GM21717 (cell line): ENCODE results near the gene WNK2.

Experiments
- ATAC-seq: cut with Tn5 transposase; IDR thresholded peaks from one replicate; pipeline ENCODE4 v1.9.1; 2021; ENCODE audit warnings: mild to moderate bottlenecking, moderate library complexity; ENCODE audit not compliant: unreplicated experiment

The WNK2 gene

DNA sequence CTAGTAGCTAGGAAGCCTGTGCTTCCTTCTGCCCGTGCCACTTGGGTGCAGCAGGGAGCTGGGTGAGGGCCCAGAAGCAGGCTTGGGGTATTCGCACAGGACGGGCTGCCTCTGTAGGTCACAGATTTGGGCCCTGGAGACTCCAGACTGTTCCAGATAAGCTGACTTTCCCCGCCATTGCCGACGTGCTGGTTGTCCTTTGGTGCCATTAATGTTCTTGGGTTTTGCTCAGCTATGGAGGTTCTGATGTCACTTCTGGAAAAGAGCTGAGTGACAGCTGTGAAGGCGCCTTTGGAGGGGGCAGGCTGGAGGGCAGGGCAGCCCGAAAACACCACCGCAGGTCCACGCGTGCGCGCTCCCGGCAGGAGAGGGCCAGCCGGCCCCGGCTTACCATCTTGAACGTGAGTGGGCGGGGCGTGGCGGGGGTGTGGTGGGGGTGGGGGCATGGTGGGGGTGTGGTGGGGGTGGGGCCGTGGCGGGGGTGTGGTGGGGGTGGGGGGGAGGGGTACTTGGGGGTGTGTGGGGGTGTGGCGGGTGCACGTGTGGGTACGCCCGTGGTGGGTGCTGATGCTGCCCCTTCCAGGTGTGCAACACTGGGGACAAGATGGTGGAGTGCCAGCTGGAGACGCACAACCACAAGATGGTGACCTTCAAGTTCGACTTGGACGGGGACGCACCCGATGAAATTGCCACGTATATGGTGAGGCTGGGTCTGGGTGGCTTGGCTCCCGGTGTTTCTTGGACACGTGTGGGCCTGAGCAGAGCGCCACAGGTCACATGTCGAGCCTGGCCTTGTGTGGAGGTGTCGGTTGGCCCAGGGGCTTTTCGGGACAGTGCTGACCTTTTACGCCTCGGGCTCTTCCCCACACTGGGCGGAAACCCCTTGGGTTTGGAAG is 79.6 kb downstream of the WNK2 start:
- ATAC-seq: no peak

DNA sequence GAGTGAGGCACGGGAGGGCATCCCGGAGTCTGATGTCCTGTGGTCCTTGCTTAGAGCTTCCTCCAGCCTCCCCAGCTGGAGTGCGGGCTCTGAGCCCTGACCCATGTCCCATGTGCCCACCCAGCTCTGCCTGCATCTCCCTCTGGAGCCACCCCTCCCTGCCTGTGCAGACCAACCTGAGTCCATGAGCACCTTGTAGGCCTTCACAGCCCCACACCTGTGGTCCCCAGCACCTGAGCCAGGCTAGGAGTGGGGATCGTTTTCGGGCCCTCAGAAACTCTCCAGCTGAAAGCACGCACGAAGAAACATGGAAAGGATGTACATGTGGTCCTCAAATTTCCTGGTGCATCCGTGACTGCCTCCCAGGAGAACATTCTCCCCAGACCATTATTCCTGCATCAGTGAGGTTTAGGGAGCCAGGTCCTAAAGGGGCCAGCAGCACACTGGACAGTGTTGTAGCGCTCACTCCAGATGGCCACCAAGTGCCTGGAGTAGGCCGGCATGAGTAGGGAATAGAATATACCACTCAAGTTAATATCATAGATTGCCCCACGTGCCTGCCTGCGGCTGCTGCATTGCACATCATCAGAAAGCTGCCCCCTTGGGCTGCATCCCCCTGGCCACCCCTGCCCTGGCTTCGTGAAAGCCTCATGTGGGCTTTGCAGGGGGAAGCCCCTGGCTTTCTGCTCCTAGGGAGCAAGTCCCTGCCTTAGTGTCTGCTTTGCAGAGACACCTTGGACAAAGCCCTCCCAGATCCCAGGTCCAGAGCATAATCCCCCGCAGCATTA is 80.6 kb downstream of the WNK2 start:
- no peak for ATAC-seq

DNA sequence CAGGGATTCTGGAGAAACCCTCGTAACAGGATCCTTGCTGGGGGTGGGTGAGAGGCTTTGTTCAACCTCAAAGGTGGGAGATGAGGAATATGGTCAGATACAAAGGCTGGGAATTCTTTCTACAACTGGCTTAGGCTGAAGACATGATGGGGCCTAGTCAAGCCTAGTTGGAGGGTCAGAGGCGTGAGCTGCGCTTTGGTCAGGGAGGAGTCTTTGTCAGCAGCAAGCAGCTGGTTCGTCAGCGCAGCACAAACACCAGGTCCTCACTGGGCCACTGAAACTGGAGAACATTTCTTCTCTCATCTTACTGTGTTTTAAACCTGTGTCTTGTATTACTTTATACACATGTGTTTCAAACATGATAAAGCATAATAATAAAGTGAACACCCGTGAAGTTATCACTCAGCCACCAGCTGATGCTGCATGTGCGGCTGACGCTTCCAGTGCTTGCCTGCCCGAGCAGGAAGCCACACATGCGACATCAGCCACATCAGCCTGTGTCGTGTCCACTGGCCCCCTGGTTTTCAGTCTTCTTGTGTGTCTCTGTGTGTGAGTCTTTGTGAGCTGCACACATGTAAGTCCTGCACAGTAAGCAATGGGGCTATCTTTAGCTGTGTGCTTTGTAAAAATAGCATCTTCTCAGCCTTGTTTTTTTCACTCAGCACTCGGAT is 81.5 kb downstream of the WNK2 start:
- ATAC-seq: no peak

DNA sequence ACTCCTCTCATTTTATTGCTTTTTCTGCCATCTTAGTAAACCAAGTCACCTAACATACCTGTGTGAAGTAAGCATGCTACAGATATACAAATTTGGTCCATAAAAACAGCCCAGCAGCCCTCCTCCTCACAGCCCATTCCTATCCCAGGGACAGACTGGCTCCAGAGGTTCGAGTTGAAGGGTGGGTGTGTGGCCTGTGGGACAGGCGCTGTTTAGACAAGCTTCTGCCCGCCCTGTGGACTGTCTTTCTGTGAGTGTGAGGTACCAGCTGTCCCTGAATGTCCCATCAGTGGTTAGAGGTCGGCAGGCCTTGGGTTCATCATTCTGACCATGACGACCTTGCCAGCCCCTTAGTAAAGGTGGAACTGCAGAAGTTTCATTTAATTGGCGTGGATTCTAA is 82.0 kb downstream of the WNK2 start:
- ATAC-seq: no peak

DNA sequence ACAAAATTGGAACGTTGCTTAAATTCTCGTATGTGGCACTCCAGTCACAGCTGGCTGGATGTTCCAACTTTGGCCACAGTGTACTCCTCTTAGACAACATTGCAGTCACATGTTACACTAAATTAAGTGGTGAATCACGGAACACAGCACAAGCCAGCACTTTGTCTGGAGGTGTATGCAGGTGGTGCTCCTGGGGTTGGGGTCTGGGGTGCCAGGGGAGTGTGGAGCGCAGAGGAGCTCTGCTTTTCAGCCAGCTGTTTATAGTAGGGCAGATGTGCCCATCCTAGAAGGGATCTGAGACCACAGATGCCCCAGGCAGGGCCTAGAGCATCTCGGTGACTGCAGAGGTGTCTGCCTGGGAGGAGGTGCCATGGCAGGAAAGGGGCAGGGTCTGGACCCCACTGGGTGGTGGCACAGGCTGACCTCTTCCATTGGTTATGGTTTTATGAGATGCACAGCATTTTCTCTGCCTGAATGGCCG is 82.6 kb downstream of the WNK2 start:
- ATAC-seq: no peak

DNA sequence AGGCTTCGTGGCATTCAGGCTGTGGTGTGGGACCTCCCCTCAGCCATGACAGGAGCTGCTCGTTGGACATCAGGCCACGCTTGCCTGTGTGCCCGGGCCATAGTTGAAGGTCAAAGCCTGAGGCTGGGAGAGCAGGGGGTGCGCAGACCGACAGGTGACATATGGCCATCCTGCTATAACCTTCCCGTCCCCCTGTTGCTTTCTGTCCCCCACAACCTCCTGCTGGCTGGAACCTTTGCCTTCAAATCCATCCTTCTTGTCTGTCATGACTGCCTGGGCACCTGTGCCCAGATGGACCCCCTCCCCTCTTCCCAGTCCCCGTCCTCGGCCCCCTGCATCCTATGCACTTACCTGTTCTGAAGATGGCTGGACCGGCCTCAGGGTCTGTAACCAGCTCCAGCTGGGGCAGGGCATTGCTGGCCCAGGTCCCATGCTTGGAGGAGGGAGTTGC is 83.2 kb downstream of the WNK2 start:
- ATAC-seq: no peak

DNA sequence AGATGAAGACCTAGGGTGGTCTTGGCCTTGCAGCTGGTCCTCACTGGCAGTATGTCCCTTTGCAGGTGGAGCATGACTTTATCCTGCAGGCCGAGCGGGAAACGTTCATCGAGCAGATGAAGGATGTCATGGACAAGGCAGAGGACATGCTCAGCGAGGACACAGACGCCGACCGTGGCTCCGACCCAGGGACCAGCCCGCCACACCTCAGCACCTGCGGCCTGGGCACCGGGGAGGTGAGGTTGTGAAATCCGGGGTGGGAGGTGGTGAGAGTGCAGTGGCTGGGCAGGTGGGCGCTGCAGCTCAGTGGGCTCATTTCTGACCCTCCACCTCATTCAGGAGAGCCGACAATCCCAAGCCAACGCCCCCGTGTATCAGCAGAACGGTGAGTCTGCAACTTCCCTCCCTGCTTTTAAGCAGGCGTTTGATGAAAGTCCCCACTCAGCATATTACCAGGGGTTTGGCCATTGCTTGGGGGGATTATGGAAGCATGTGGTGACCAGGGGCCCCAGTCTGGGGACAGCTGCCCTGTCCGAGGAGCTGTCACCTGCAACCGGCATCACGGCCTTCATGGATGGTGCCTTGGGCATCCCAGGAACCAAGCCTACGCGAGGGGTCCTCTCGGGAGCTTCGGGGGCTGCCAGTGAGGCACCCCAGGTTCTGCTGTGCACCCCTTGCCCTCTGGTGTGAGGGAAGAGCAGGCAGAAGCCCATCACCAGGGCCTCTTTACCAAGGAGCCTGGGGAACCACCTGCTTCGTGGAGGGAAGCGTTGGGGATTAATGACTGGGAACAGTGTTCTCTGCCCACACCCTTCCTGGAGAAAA is 84.0 kb downstream of the WNK2 start:
- no peak for ATAC-seq

DNA sequence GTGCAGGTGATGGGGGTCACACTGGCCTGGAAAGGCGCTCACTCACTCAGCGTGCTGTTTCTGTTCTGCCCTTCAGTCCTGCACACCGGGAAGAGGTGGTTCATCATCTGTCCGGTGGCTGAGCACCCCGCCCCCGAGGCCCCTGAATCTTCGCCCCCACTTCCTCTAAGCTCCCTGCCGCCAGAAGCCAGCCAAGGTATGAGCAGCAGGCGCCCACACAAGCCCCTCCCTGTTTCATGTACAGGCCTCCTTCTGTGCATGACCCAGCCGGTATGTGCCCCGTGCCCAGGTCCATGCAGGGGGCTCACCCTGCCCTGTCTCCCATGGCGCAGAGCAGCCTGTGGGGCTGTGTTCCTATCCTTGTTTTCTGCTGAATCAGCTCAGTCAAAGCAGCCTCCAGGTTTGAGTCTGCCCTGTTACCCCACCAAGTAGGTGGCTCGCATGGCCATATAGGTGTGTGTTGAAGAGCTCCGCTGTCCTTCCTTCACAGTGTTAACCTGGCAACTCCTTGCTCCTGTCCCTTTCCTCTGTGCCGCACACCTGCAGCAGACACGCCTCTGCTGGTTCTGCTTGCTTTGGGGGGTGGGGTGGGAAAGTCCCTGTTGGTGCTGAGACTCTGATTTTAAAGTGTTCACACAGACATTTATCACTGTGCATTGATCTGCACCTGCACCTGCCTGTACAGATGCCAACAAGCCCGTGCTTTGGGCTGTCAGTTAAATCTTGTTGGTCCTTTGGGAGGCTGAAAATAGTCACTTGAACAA is 84.8 kb downstream of the WNK2 start:
- no peak for ATAC-seq

DNA sequence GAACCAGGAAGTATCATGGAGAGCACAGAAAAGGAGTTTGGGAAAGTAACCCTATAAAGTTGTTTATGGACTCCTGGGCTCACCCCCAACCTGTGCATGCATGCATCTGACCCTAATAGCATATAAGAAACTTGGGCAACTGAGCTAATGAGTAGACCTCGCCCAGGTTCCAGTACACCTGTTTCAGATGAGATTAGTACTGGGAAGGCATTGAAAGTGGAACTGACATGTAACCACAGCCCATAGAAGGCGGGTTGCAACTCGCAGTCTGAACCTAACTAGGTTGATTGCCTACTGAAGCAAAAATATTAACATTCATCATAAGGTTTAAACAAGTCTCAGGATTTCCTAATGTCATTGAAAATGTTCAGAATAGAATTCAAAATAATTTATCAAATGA is 87.0 kb downstream of the WNK2 start:
- no peak for ATAC-seq

DNA sequence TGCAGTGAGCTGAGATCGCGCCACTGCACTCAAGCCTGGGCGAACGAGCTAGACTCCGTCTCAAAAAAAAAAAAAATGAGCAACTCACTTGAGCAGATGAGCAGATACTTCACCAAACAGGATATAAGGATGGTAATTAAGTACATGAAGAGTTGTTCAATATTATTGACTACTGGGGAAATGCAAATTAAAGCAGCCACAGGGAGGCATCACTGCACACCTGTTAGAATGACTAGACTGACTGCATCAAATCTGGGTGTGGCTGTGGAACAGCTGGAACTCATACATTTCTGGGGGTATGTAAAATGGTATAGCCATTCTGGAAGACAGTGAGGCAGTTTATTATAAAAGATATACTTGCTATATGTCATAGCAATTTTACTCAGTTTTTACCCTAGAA is 93.0 kb downstream of the WNK2 start:
- ATAC-seq: no peak

DNA sequence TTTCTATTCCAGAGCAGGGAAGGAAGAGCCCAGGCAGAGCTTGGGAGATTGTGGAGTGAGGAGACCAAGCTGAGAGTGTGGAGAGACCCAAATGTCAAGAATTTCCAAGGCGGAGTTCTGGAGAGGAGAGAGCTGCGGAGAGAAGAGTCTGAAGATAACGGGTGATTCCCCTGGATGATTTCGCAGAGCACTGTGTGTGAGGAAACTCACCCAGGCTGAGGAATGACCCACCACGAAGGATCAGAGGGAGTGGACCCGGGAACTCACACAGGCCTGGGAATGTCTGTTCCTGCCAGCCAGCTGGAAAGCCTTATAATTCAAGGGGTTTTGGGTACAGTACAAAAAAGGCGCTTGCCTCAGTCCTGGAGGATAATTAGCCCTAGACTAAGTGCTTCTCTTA is 94.2 kb downstream of the WNK2 start:
- ATAC-seq: no peak

DNA sequence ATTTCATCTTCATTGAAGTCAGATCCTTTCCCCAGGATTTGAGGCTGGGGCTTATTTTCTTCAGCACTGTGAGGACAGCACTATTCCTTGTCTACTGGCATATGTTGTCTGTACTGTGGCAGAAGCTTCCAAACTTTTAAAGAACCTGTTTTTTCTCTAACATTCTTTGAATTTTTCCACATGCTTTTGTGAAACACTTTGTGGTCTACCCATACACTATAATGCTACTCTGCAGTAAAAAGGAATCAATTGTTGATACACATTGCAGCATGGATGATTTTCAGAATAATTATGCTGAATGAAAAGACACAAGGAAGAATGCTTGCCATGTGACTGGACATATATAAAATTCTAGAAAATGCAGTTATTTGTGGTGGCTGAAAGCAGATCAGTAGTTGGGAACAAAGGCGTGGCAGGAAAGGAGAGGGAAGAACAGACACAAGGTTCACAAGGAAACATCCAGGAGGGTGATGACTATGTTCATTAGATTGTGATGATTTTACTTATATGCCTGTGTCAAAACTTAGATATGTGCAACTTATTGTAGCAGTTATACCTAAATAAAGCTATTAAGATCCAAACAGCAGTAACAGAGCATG is 96.8 kb downstream of the WNK2 start:
- ATAC-seq: no peak

DNA sequence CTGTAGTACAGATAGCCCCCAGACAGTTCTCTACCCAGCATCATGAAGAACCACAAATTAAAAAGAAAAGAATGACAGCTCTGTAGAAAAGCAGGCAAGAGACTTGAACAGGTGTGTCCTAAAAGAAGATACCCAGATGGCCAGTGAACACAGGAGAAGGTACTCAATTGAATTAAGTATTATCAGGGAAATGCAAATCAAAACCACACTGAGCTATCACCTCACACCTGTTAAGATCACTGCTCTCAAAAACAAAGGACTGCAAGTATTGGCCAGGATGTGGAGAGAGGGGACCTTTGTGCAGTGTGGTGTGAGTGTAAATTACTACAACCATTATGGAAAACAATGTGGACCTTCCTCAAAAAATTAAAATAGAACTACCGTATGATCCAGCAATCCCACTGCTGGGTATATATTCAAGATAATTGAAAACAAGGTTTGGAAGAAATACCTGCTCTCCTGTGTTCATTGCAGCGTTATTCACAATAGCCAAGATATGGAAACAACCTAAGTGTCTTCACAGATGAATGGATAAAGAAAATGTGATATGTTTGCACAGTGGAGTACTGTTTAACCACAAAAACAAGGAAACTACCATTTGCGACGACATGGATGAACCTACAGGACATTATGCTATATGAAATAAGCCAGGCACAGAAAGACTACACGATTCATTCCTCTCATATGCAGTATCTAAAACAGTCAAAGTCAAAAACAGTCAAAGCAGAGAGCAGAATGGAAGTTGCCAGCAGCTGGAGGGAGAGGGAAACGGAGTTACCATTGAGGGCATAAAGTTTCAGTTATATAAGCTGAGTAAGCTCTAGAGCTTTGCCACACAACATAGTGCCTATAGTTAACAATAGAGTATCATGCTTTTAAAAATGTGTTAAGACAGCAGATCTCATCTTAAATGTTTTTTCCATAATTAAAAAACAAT is 102.6 kb downstream of the WNK2 start:
- ATAC-seq: no peak

DNA sequence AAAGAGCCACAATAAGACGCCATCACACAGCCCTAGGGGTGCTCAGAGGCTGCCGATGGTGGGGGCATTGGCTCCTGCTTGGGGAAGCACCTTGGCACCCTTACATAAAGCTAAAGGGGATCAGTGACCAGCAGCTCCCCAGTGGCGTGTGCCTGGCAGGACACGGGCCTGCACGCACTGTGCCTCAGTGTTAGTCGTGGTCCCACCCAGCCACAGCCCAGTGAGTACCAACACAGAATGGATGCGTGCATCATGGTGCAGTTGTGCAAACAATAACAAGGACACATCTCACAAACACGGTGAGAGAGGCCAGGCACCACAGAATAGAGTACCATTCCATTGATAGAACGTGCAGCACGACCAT is 103.2 kb downstream of the WNK2 start:
- ATAC-seq: no peak

DNA sequence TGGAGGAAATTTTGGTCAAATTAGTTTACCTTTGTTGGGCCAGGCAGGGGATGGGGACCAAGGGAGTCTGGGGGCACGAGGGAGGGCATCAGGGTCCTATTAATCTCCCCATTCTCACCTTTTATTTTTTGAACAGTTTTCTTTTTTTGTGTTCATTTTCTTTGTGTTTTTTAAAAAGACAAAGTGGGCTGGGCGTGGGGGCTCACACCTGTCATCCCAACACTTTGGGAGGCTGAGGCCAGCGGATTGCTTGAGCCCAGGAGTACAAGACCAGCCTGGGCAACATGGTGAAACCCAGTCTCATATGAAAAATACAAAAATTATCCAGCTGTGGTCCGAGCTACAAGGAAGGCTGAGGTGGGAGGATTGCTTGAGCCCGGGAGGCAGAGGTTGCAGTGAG is 103.7 kb downstream of the WNK2 start:
- no peak for ATAC-seq

DNA sequence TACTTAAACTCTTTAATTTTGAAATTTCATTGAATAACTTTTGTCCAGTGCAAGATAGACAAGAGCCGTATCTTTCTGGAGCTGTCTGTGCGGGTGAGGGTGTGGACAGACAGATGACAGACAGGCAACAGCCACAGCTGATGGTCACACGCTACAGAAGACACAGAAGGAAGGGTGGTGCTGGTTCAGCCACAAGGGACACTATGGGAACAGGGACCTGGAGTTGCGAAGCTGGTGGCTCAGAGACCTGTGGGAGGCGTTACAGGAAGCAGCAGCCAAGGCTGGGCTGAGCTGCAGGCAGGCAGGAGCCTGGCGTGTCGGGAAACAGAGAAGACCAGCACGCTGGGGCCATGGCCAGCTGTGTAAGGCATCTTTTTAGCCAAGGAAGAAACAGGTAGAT is 104.4 kb downstream of the WNK2 start:
- ATAC-seq: no peak

DNA sequence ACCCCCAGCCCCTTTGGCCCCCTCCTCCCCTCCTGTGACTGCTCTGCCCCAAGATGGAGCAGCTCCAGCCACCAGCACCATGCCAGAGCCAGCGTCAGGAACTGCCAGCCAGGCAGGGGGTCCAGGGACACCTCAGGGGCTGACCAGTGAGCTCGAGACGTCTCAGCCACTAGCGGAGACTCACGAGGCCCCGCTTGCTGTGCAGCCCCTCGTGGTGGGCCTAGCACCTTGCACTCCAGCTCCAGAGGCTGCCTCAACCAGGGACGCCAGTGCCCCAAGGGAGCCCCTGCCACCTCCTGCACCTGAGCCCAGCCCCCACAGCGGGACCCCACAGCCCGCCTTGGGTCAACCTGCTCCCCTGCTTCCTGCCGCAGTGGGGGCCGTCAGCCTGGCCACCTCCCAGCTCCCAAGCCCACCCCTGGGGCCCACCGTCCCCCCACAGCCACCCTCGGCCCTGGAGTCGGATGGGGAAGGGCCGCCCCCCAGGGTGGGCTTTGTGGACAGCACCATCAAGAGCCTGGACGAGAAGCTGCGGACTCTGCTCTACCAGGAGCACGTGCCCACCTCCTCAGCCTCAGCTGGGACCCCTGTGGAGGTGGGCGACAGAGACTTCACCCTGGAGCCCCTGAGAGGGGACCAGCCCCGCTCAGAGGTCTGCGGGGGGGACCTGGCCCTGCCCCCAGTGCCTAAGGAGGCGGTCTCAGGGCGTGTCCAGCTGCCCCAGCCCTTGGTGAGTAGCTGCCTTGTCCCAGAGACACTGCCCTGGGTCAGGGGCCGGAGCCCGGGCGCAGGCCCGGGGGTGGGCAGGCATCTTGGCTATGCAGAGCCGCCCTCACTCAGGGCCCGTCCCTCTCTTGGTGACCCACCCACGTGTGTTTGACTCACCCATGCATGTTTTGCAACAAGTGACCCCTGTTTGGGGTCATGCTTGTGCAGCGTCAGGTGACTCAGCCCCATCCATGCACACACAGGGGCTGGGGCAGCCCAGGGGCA is 105.2 kb downstream of the WNK2 start:
- ATAC-seq: no peak
